MM.1S (cell line): ENCODE measurements around the gene PERM1.
"Not testable (repeated sequence)": the region's sequence is repeated elsewhere in the genome, so short reads cannot be mapped to it uniquely, and the experiment has no call there.

ENCODE experiments used
- DNase-seq: peaks from one replicate; pipeline ENCODE4 v3.0.0-alpha.2; 2015
- H2AFZ ChIP-seq: fragments of 300-600 bp; sonication (generic); 2 replicates; pipeline ENCODE4 v1.6.0; 2016; ENCODE audit warnings: antibody characterized with exemption, low read length
- H3F3A ChIP-seq: fragments of 300-600 bp; sonication (generic); 2 replicates; pipeline ENCODE4 v1.6.1; 2016; ENCODE audit warnings: mild to moderate bottlenecking, antibody characterized with exemption, low read length, moderate library complexity, mixed read lengths; ENCODE audit not compliant: insufficient read depth
- H3K27ac ChIP-seq: fragments of 300-600 bp; sonication (generic); 2 replicates; pipeline ENCODE4 v1.5.1; 2016; ENCODE audit warnings: mild to moderate bottlenecking, low read length
- H3K27me3 ChIP-seq: fragments of 300-600 bp; sonication (generic); replicated peaks from 2 replicates; pipeline ENCODE4 v1.6.0; 2016; ENCODE audit warnings: low read length; ENCODE audit not compliant: insufficient read depth
- H3K36me3 ChIP-seq: fragments of 300-600 bp; sonication (generic); replicated peaks from 2 replicates; pipeline ENCODE4 v1.6.1; 2016; ENCODE audit warnings: mild to moderate bottlenecking, low read length, mixed read lengths; ENCODE audit not compliant: insufficient read depth
- H3K4me1 ChIP-seq: fragments of 300-600 bp; sonication (generic); 2 replicates; pipeline ENCODE4 v1.6.1; 2016; ENCODE audit warnings: low read length, mixed read lengths
- H3K4me2 ChIP-seq: fragments of 300-600 bp; sonication (generic); 2 replicates; pipeline ENCODE4 v1.6.0; 2016; ENCODE audit warnings: low read depth, low read length
- H3K4me3 ChIP-seq: fragments of 300-600 bp; sonication (generic); 2 replicates; pipeline ENCODE4 v1.5.1; 2016; ENCODE audit warnings: low read length, mixed read lengths
- H3K79me2 ChIP-seq: fragments of 300-600 bp; sonication (generic); 2 replicates; pipeline ENCODE4 v1.6.1; 2016; ENCODE audit warnings: mixed run types, low read length, mixed read lengths
- H3K9ac ChIP-seq: fragments of 300-600 bp; sonication (generic); 2 replicates; pipeline ENCODE4 v1.6.1; 2016; ENCODE audit warnings: low read length, mixed read lengths
- H3K9me2 ChIP-seq: fragments of 300-600 bp; sonication (generic); replicated peaks from 2 replicates; pipeline ENCODE4 v1.6.1; 2016; ENCODE audit warnings: mild to moderate bottlenecking, low read length, mixed read lengths; ENCODE audit not compliant: insufficient read depth
- H3K9me3 ChIP-seq: fragments of 300-600 bp; sonication (generic); replicated peaks from 2 replicates; pipeline ENCODE4 v1.6.1; 2016; ENCODE audit warnings: mild to moderate bottlenecking, low read length, mixed read lengths; ENCODE audit not compliant: insufficient read depth
- H4K20me1 ChIP-seq: fragments of 300-600 bp; sonication (generic); 2 replicates; pipeline ENCODE4 v1.6.1; 2016; ENCODE audit warnings: mild to moderate bottlenecking, low read length, moderate library complexity, mixed read lengths; ENCODE audit not compliant: insufficient read depth
- CTCF ChIP-seq: fragments of 300-600 bp; sonication (generic); IDR thresholded peaks from 2 replicates; pipeline ENCODE4 v1.5.1; 2016; ENCODE audit warnings: antibody characterized with exemption, low read length, mixed read lengths
- EZH2 ChIP-seq: fragments of 300-600 bp; sonication (generic); optimal IDR thresholded peaks from 2 replicates; pipeline ENCODE3; 2017; ENCODE audit warnings: low read depth, mild to moderate bottlenecking, antibody characterized with exemption, low read length, mixed read lengths
- EZH2phosphoT487 ChIP-seq: fragments of 300-600 bp; sonication (generic); IDR thresholded peaks from 2 replicates; pipeline ENCODE4 v1.6.1; 2018; ENCODE audit warnings: antibody characterized with exemption, low read length

Gene PERM1

GRCh38 chr1:1019122-1019999, 37.5 kb upstream of the PERM1 start:
- H3K9me3 ChIP-seq = no peaks in the 10 kb centered on the region
- no peak overlapping the region for H3K27ac ChIP-seq
- H3K4me2 ChIP-seq = peak overlapping the region; percentile 64; the same call in 1 of the 2 replicates
- TF ChIP-seq EZH2 = no peak
- TF ChIP-seq CTCF = peak; percentile 34
- no peaks in the 10 kb centered on the region for H3K9me2 ChIP-seq
- H2AFZ ChIP-seq = no peak overlapping the region
- H4K20me1 ChIP-seq = no peaks in the 10 kb centered on the region
- no peaks in the 10 kb centered on the region for H3F3A ChIP-seq
- peak overlapping the region; percentile 36 for H3K4me3 ChIP-seq
- no peaks in the 10 kb centered on the region for H3K4me1 ChIP-seq
- peak; percentile 85 for DNase-seq
- H3K27me3 ChIP-seq = peaks cover 42% of the 10 kb centered on the region
- H3K79me2 ChIP-seq = no peaks in the 10 kb centered on the region
- no peak overlapping the region for H3K9ac ChIP-seq
- no peaks in the 10 kb centered on the region for H3K36me3 ChIP-seq

GRCh38 chr1:1018321-1018685, 36.4 kb upstream of the PERM1 start:
- not testable (repeated sequence) for H3K9me2 ChIP-seq

GRCh38 chr1:1017397-1018320, 35.8 kb upstream of the PERM1 start:
- H3K27me3 ChIP-seq = peaks cover 27% of the 10 kb centered on the region
- H3F3A ChIP-seq, H3K9me2 ChIP-seq, H3K4me2 ChIP-seq, H3K9ac ChIP-seq, H2AFZ ChIP-seq, DNase-seq, H3K4me1 ChIP-seq, H3K36me3 ChIP-seq, H3K79me2 ChIP-seq, H3K4me3 ChIP-seq, H3K9me3 ChIP-seq, H3K27ac ChIP-seq, H4K20me1 ChIP-seq: not testable (repeated sequence)

More at GRCh38 chr1:1018321-1018685, 36.4 kb upstream of the PERM1 start:
- peaks cover 31% of the 10 kb centered on the region for H3K27me3 ChIP-seq
- not testable (repeated sequence) for H3K79me2 ChIP-seq, DNase-seq, H4K20me1 ChIP-seq, H2AFZ ChIP-seq, H3K9ac ChIP-seq, H3K27ac ChIP-seq, H3K4me2 ChIP-seq, H3K9me3 ChIP-seq, H3K4me3 ChIP-seq, H3K36me3 ChIP-seq, H3F3A ChIP-seq, H3K4me1 ChIP-seq

- Histone ChIP-seq H3K9me2 (no peaks in the 10 kb centered on the region), H3K4me2 (no peak overlapping the region), H3K4me1 (peaks cover 8% of the 10 kb centered on the region), H3K9me3 (no peaks in the 10 kb centered on the region; the same call in 1 of the 2 replicates), H3F3A (no peaks in the 10 kb centered on the region), H3K36me3 (no peaks in the 10 kb centered on the region), H3K9ac (no peak overlapping the region), H4K20me1 (no peaks in the 10 kb centered on the region), H2AFZ (no peak overlapping the region), H3K27ac (no peak overlapping the region), H3K79me2 (no peaks in the 10 kb centered on the region), H3K27me3 (peaks cover 23% of the 10 kb centered on the region), H3K4me3 (no peak overlapping the region)
- no peak for DNase-seq
- peak; percentile 18; the same call in 1 of the 2 replicates for TF ChIP-seq CTCF
- no peak for TF ChIP-seq EZH2phosphoT487
Observed at GRCh38 chr1:1014799-1015681, 33.1 kb upstream of the PERM1 start.
